CD4-positive, alpha-beta T cell treated with Interleukin-4 for 4 hours (primary cell): Measurements from ENCODE around the gene RGS13.
A peak's percentile ranks its signal among the peaks of the same experiment; 100 is the strongest.

ENCODE experiments used
- DNase-seq: peaks from one replicate; pipeline ENCODE4 v3.0.0-alpha.2; 2020

RGS13 gene

GRCh38 chr1:192635939-192636338 lies at the start of gene RGS13:
Gene RGS13, plus strand, starts transcription at chr1:192636147. Its CDS starts 8,188 bp downstream, at chr1:192644335.
- DNase-seq: no peak

GRCh38 chr1:192587386-192588266 lies 48.3 kb upstream of the RGS13 start:
- DNase-seq: no peak

GRCh38 chr1:192588546-192588945 lies 47.4 kb upstream of the RGS13 start:
- no peak for DNase-seq

GRCh38 chr1:192589813-192590212 lies 46.1 kb upstream of the RGS13 start:
- DNase-seq: no peak

- DNase-seq: no peak
These were observed 43.4 kb upstream of the RGS13 start for GRCh38 chr1:192592517-192592916.

GRCh38 chr1:192592981-192593708 lies 42.8 kb upstream of the RGS13 start:
- DNase-seq: no peak

- no peak for DNase-seq
These were observed 40.6 kb upstream of the RGS13 start for GRCh38 chr1:192595299-192595698.

- DNase-seq: no peak
These were observed 37.4 kb upstream of the RGS13 start for GRCh38 chr1:192598589-192598988.

GRCh38 chr1:192600275-192600674 lies 35.7 kb upstream of the RGS13 start:
- DNase-seq: no peak

GRCh38 chr1:192601143-192601542 lies 34.8 kb upstream of the RGS13 start:
- DNase-seq: no peak

GRCh38 chr1:192601567-192601966 lies 34.4 kb upstream of the RGS13 start:
- no peak for DNase-seq

- no peak for DNase-seq
These were observed 33.2 kb upstream of the RGS13 start for GRCh38 chr1:192602757-192603156.

GRCh38 chr1:192603218-192603787 lies 32.6 kb upstream of the RGS13 start:
- no peak for DNase-seq

- peak; percentile 31 for DNase-seq
These were observed 30.8 kb upstream of the RGS13 start for GRCh38 chr1:192604979-192605620.

- DNase-seq: no peak
These were observed 27.3 kb upstream of the RGS13 start for GRCh38 chr1:192608671-192609070.

- DNase-seq: peak; percentile 73
These were observed 26.6 kb upstream of the RGS13 start for GRCh38 chr1:192609110-192610079.

GRCh38 chr1:192610112-192610889 lies 25.6 kb upstream of the RGS13 start:
- DNase-seq: peak; percentile 40

GRCh38 chr1:192615055-192615454 lies 20.9 kb upstream of the RGS13 start:
- DNase-seq: no peak

GRCh38 chr1:192620071-192620635 lies 15.8 kb upstream of the RGS13 start:
- DNase-seq: no peak

GRCh38 chr1:192626366-192627179 lies 9.4 kb upstream of the RGS13 start:
- no peak for DNase-seq
